ENCODE measurements around the gene RPP14.

RPP14 gene

DNA sequence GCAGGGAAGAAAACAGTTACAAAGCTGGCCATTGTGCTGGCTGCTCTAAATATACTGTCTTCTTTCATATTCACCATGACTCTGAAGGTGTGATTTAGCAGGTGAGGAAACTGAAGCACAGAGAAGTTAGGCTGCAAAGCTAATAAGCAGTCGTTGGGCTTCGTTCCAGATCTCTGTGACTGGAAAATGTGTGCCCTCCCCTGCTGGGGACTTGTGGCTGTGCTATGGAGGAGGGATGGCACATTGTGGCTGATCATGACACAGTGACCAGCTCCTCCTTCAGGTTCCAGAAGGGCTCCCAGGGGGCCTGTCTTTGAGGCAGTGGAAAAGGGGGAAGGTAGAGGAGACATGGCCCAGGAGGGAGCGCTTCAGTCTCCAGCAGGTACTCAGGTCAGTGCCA, 45.9 kb downstream of the RPP14 start:
- no peak overlapping the region for H3K4me3 ChIP-seq (ENCODE audit: low read depth, low read length)
- in situ Hi-C loops (cut with HindIII; ENCODE audit: low sequenced_read_pairs): no loop called here
- DNase-seq (ENCODE audit: low read depth, low spot score): no peak
- TF ChIP-seq CTCF (IDR thresholded peaks at IDR 0.05; ENCODE audit: low read depth, low read length): no peak

DNA sequence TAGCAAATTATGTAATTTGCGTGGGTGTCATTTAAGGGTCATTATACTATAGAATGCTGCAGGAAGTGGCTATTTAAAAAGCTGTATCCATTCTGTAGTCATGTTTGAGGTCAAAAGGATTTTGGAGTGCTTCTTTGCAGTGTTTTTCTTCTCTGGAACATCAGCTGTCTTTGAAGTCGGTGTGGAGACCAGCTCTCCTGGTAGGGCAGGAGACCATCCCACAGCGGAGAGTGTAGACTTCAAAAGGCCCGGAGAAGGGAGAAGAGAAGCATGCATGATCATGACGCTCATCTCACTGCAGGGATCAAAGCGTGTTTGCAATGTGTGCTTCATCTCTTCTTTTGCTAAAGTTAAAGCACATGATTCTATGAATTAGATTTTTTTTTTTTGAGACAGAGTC, 46.6 kb downstream of the RPP14 start:
- H3K4me3 ChIP-seq (ENCODE audit: low read depth, low read length): no peak overlapping the region
- TF ChIP-seq CTCF (IDR thresholded peaks at IDR 0.05; ENCODE audit: low read depth, low read length): no peak
- in situ Hi-C loops (cut with HindIII; ENCODE audit: low sequenced_read_pairs): no loop called here
- DNase-seq (ENCODE audit: low read depth, low spot score): peak; percentile 55

DNA sequence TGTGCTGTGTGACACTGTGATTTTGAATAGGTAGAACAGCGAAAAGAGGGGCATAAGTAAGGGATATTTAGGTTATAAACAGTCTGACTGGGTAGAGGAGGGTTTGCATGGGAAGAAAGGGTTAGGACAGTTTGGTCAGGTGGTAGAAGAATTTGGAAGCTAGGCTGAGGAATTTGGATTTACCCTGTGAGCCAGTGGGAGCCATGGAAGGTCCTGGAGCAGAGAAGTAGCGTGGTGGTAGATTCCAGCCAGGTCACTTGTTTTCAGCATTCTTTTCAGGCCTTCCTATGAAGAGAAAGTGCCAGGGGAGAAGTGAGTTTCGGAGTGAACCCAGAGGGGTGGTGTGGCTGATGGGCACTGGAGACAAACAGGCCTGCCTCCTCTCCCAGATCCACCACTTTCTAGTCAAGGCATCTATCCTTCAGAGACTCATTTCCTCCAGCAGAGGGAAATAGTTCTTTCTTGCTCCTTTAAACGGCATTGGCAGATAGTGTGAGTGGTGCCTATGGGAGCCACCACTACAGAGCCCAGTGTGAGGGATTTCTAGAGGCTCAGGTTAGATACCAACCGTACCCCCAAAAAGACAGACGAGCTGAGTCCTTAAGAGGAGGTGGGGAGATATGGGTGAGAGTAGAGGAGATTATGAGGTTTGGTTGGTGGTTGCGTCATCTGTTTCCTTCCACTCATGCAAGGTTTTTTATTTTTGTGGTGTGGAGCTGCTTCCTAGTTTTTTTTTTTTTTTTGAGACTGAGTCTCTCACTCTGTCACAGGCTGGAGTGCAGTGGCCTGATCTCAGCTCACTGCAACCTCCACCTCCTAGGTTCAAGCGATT, 47.9 kb downstream of the RPP14 start:
- in situ Hi-C loops (cut with HindIII; ENCODE audit: low sequenced_read_pairs): no loop called here
- DNase-seq (ENCODE audit: low read depth, low spot score): no peak
- TF ChIP-seq CTCF (IDR thresholded peaks at IDR 0.05; ENCODE audit: low read depth, low read length): no peak
- H3K4me3 ChIP-seq (ENCODE audit: low read depth, low read length): no peak overlapping the region

DNA sequence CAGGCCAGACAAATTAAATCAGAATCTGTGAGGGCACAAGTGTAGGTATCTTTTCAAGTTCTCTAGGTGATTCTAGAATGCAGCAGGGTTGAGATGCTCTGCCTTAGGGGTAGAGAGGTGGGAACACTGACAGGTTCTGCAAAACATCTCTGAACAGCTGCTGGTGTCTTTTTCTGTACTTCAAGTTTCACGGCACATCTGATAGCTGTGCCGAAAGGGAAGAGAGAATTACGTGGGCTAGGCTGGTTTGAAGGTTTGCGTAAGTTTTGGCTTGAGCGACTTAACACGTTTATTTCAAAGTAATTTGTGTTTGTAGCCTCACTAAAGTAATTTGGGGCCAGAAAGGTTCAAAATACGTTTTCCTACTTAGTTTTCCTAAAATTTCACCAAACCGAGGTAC, 49.1 kb downstream of the RPP14 start:
- in situ Hi-C loops (cut with HindIII; ENCODE audit: low sequenced_read_pairs): no loop called here
- no peak for TF ChIP-seq CTCF (IDR thresholded peaks at IDR 0.05; ENCODE audit: low read depth, low read length)
- DNase-seq (ENCODE audit: low read depth, low spot score): no peak
- H3K4me3 ChIP-seq (ENCODE audit: low read depth, low read length): no peak overlapping the region

- DNase-seq (ENCODE audit: low read depth, low spot score): no peak
- in situ Hi-C loops (cut with HindIII; ENCODE audit: low sequenced_read_pairs): no loop called here
- TF ChIP-seq CTCF (IDR thresholded peaks at IDR 0.05; ENCODE audit: low read depth, low read length): no peak
- no peak overlapping the region for H3K4me3 ChIP-seq (ENCODE audit: low read depth, low read length)
Observed at GRCh38 chr3:58356054-58356453, 50.0 kb downstream of the RPP14 start.

- DNase-seq (ENCODE audit: low read depth, low spot score): no peak
- in situ Hi-C loops (cut with HindIII; ENCODE audit: low sequenced_read_pairs): no loop called here
- no peak overlapping the region for H3K4me3 ChIP-seq (ENCODE audit: low read depth, low read length)
- no peak for TF ChIP-seq CTCF (IDR thresholded peaks at IDR 0.05; ENCODE audit: low read depth, low read length)
Observed at GRCh38 chr3:58357402-58357801, 51.4 kb downstream of the RPP14 start.

Measured in astrocyte of the spinal cord (primary cell).